Neural cell (in vitro differentiated cells): ENCODE measurements around the gene ASCC1.

Experiments used
- EP300 ChIP-seq: fragments of 450-650 bp; conservative IDR thresholded peaks from 2 replicates; pipeline ENCODE4 v1.6.1; 2014; ENCODE audit warnings: antibody characterized with exemption, mild to moderate bottlenecking, moderate library complexity; ENCODE audit not compliant: poor library complexity, severe bottlenecking
- EZH2 ChIP-seq: fragments of 200-600, 300-800 bp; shearing (Covaris generic), sonication (generic); IDR thresholded peaks from 2 replicates; pipeline ENCODE4 v1.6.1; 2014; ENCODE audit warnings: antibody characterized with exemption, low read length, borderline replicate concordance, mild to moderate bottlenecking; ENCODE audit not compliant: insufficient read depth, poor library complexity, severe bottlenecking
- MXI1 ChIP-seq: fragments of 450-650 bp; conservative IDR thresholded peaks from 2 replicates; pipeline ENCODE4 v1.6.1; 2014; ENCODE audit warnings: antibody characterized with exemption, mild to moderate bottlenecking; ENCODE audit not compliant: poor library complexity, severe bottlenecking
- POLR2AphosphoS5 ChIP-seq: IDR thresholded peaks from 2 replicates; pipeline ENCODE4 v1.6.1; 2012
- RAD21 ChIP-seq: fragments of 450-650 bp; conservative IDR thresholded peaks from 2 replicates; pipeline ENCODE4 v1.6.1; 2014; ENCODE audit warnings: antibody characterized with exemption, mild to moderate bottlenecking, moderate library complexity
- SMC3 ChIP-seq: fragments of 450-650 bp; conservative IDR thresholded peaks from 2 replicates; pipeline ENCODE4 v1.6.1; 2014; ENCODE audit warnings: antibody characterized with exemption, mild to moderate bottlenecking, moderate library complexity; ENCODE audit not compliant: poor library complexity
- TAF1 ChIP-seq: IDR thresholded peaks from 2 replicates; pipeline ENCODE4 v1.6.1; 2012; ENCODE audit warnings: low read depth
- TF ChIP-seq, protein P1 (sequence below): IDR thresholded peaks from 2 replicates; pipeline ENCODE4 v1.6.1; 2012; ENCODE audit warnings: borderline replicate concordance
- TF ChIP-seq, protein P2 (sequence below): fragments of 450-650 bp; IDR thresholded peaks from 2 replicates; pipeline ENCODE4 v1.5.1; 2014; ENCODE audit warnings: antibody characterized with exemption, mild to moderate bottlenecking, moderate library complexity; ENCODE audit not compliant: poor library complexity, severe bottlenecking

DNA sequence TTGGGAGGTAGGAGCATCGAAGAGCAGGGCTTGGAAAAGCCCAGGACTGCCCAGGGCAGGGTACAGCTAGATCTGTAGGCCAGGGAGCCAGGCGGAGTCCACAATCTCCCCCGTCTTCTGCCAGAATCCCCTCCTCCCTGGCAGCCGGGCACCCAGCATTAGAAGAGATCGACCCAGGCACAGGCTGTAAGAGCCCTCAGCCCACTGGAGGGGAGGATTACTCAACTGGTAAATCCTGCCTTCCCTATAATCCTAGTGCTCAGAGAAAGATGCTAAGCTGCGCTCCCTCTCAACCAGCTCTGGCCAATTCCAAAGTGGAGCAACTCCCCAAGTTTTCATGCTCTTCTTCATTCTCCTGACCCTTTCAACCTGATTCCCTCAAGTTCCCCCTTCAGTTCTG, 130.9 kb downstream of the ASCC1 start:
- TF ChIP-seq, protein P1, sequence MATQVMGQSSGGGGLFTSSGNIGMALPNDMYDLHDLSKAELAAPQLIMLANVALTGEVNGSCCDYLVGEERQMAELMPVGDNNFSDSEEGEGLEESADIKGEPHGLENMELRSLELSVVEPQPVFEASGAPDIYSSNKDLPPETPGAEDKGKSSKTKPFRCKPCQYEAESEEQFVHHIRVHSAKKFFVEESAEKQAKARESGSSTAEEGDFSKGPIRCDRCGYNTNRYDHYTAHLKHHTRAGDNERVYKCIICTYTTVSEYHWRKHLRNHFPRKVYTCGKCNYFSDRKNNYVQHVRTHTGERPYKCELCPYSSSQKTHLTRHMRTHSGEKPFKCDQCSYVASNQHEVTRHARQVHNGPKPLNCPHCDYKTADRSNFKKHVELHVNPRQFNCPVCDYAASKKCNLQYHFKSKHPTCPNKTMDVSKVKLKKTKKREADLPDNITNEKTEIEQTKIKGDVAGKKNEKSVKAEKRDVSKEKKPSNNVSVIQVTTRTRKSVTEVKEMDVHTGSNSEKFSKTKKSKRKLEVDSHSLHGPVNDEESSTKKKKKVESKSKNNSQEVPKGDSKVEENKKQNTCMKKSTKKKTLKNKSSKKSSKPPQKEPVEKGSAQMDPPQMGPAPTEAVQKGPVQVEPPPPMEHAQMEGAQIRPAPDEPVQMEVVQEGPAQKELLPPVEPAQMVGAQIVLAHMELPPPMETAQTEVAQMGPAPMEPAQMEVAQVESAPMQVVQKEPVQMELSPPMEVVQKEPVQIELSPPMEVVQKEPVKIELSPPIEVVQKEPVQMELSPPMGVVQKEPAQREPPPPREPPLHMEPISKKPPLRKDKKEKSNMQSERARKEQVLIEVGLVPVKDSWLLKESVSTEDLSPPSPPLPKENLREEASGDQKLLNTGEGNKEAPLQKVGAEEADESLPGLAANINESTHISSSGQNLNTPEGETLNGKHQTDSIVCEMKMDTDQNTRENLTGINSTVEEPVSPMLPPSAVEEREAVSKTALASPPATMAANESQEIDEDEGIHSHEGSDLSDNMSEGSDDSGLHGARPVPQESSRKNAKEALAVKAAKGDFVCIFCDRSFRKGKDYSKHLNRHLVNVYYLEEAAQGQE, result no peak
- TF ChIP-seq EZH2 (no peak), TAF1 (no peak), POLR2AphosphoS5 (no peak), RAD21 (no peak), EP300 (no peak), SMC3 (no peak), MXI1 (no peak)
- TF ChIP-seq, protein P2, sequence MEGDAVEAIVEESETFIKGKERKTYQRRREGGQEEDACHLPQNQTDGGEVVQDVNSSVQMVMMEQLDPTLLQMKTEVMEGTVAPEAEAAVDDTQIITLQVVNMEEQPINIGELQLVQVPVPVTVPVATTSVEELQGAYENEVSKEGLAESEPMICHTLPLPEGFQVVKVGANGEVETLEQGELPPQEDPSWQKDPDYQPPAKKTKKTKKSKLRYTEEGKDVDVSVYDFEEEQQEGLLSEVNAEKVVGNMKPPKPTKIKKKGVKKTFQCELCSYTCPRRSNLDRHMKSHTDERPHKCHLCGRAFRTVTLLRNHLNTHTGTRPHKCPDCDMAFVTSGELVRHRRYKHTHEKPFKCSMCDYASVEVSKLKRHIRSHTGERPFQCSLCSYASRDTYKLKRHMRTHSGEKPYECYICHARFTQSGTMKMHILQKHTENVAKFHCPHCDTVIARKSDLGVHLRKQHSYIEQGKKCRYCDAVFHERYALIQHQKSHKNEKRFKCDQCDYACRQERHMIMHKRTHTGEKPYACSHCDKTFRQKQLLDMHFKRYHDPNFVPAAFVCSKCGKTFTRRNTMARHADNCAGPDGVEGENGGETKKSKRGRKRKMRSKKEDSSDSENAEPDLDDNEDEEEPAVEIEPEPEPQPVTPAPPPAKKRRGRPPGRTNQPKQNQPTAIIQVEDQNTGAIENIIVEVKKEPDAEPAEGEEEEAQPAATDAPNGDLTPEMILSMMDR, result no peak
